Neural cell (in vitro differentiated cells): ENCODE results near the gene FBXO42. TPM values are rescaled to one million over a fixed set of nuclear protein-coding genes. Genes with fewer than 3 reads are reported as not detected.
A peak's percentile ranks its signal among the peaks of the same experiment; 100 is the strongest.

Experiments used
- H2AFZ ChIP-seq: fragments of 200-600, 300-800 bp; sonication (generic), shearing (Covaris generic); 2 replicates; pipeline ENCODE4 v1.6.0; 2014; ENCODE audit warnings: low read depth, mild to moderate bottlenecking, antibody characterized with exemption, low read length, moderate library complexity
- H3F3A ChIP-seq: fragments of 200-600 bp; shearing (Covaris generic); 2 replicates; pipeline ENCODE4 v1.6.1; 2016; ENCODE audit warnings: mild to moderate bottlenecking, moderate library complexity, mixed read lengths, antibody characterized with exemption, low read length; ENCODE audit not compliant: insufficient read depth, poor library complexity, severe bottlenecking
- H3K27ac ChIP-seq: fragments of 200-600, 300-800 bp; sonication (generic), shearing (Covaris generic); 2 replicates; pipeline ENCODE4 v1.5.1; 2014; ENCODE audit warnings: mild to moderate bottlenecking, low read length, moderate library complexity
- H3K27me3 ChIP-seq: fragments of 300-800, 200-600 bp; sonication (generic), shearing (Covaris generic); 2 replicates; pipeline ENCODE4 v1.6.0; 2014; ENCODE audit warnings: mild to moderate bottlenecking, low read depth, low read length, moderate library complexity; ENCODE audit not compliant: insufficient read depth
- H3K36me3 ChIP-seq: fragments of 300-800, 200-600 bp; sonication (generic), shearing (Covaris generic); 2 replicates; pipeline ENCODE4 v1.5.1; 2014; ENCODE audit warnings: mild to moderate bottlenecking, antibody characterized with exemption, low read length, moderate library complexity; ENCODE audit not compliant: insufficient read depth
- H3K4me2 ChIP-seq: fragments of 300-800, 200-600 bp; sonication (generic), shearing (Covaris generic); 2 replicates; pipeline ENCODE4 v1.6.0; 2014; ENCODE audit warnings: mild to moderate bottlenecking, low read length
- H3K4me3 ChIP-seq: fragments of 300-800, 200-600 bp; sonication (generic), shearing (Covaris generic); 2 replicates; pipeline ENCODE4 v1.5.1; 2014; ENCODE audit warnings: mild to moderate bottlenecking, low read length, moderate library complexity
- H3K79me2 ChIP-seq: fragments of 200-600 bp; shearing (Covaris generic); replicated peaks from 2 replicates; pipeline ENCODE4 v1.6.0; 2014; ENCODE audit warnings: mild to moderate bottlenecking, low read length, moderate library complexity; ENCODE audit not compliant: insufficient read depth
- H3K9ac ChIP-seq: fragments of 300-800, 200-600 bp; sonication (generic), shearing (Covaris generic); 2 replicates; pipeline ENCODE4 v1.6.1; 2016; ENCODE audit warnings: mild to moderate bottlenecking, low read length, mixed read lengths
- H3K9me2 ChIP-seq: fragments of 200-600 bp; shearing (Covaris generic); 2 replicates; pipeline ENCODE4 v1.6.1; 2016; ENCODE audit warnings: mild to moderate bottlenecking, low read length, mixed read lengths; ENCODE audit not compliant: insufficient read depth
- H3K9me3 ChIP-seq: fragments of 200-600, 300-800 bp; sonication (generic), shearing (Covaris generic); 2 replicates; pipeline ENCODE4 v1.6.1; 2016; ENCODE audit warnings: mild to moderate bottlenecking, mixed run types, low read length, moderate library complexity, mixed read lengths
- H4K20me1 ChIP-seq: fragments of 200-600 bp; shearing (Covaris generic); 2 replicates; pipeline ENCODE4 v1.6.1; 2016; ENCODE audit warnings: mild to moderate bottlenecking, mixed run types; ENCODE audit not compliant: insufficient read depth
- CTCF ChIP-seq: fragments of 450-650 bp; IDR thresholded peaks from 2 replicates; pipeline ENCODE4 v1.5.1; 2014; ENCODE audit warnings: antibody characterized with exemption, mild to moderate bottlenecking, moderate library complexity; ENCODE audit not compliant: poor library complexity, severe bottlenecking
- EP300 ChIP-seq: fragments of 450-650 bp; conservative IDR thresholded peaks from 2 replicates; pipeline ENCODE4 v1.6.1; 2014; ENCODE audit warnings: antibody characterized with exemption, mild to moderate bottlenecking, moderate library complexity; ENCODE audit not compliant: poor library complexity, severe bottlenecking
- EZH2 ChIP-seq: fragments of 200-600, 300-800 bp; shearing (Covaris generic), sonication (generic); IDR thresholded peaks from 2 replicates; pipeline ENCODE4 v1.6.1; 2014; ENCODE audit warnings: antibody characterized with exemption, low read length, borderline replicate concordance, mild to moderate bottlenecking; ENCODE audit not compliant: insufficient read depth, poor library complexity, severe bottlenecking
- MXI1 ChIP-seq: fragments of 450-650 bp; conservative IDR thresholded peaks from 2 replicates; pipeline ENCODE4 v1.6.1; 2014; ENCODE audit warnings: antibody characterized with exemption, mild to moderate bottlenecking; ENCODE audit not compliant: poor library complexity, severe bottlenecking
- POLR2AphosphoS5 ChIP-seq: IDR thresholded peaks from 2 replicates; pipeline ENCODE4 v1.6.1; 2012
- RAD21 ChIP-seq: fragments of 450-650 bp; conservative IDR thresholded peaks from 2 replicates; pipeline ENCODE4 v1.6.1; 2014; ENCODE audit warnings: antibody characterized with exemption, mild to moderate bottlenecking, moderate library complexity
- REST ChIP-seq: IDR thresholded peaks from 2 replicates; pipeline ENCODE4 v1.6.1; 2012; ENCODE audit warnings: borderline replicate concordance
- SMC3 ChIP-seq: fragments of 450-650 bp; conservative IDR thresholded peaks from 2 replicates; pipeline ENCODE4 v1.6.1; 2014; ENCODE audit warnings: antibody characterized with exemption, mild to moderate bottlenecking, moderate library complexity; ENCODE audit not compliant: poor library complexity
- TAF1 ChIP-seq: IDR thresholded peaks from 2 replicates; pipeline ENCODE4 v1.6.1; 2012; ENCODE audit warnings: low read depth
- polyA plus RNA-seq: library from polyadenylated mRNA; depleted of rRNA; stranded (reverse); fragments of >200 nt; gene quantifications from 2 replicates; pipeline ENCODE4 v1.2.3, GENCODE V29; 2014

The FBXO42 gene
- polyA plus RNA-seq, 1 donor from 2014 or later: 30.1 TPM

DNA sequence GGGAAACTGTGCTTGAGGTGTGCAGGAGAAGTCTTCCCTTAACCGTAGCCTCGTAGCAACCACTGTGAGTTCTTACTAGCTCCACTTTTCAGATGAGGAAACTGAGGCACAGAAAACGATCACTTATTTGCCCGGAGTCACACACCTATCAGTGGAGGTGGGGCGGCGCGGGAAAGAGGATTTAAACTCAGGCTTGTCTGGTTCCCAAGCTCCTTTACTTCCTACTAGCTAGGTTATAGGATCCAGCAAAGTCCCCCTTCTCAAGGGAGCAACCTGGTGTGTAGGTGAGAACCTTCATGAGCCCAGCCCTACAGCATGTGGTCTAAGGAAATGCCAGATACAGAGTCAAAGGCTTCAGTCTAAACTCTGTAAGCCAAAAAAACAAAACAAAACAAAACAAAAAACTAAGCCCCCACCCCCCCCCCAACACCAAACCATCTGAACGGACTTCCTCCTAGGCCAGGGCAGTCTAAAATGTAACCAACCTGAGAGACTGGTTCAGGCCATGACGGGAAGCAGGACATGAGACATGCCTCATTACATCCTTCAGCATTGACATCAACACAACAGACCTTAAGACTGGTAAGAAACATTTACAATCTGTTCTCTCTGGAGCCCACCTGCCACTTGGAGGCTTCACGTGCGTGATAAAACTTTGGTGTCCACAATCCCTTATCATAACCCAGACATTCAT is 709 bp upstream of the FBXO42 start:
- Histone ChIP-seq H3K9me2 (no peaks in the 10 kb centered on the region), H3K4me3 (peak overlapping the region; percentile 94), H3K9ac (peak overlapping the region; percentile 98), H3K4me2 (peak overlapping the region; percentile 30), H3K9me3 (no peaks in the 10 kb centered on the region), H4K20me1 (no peaks in the 10 kb centered on the region), H3K36me3 (no peaks in the 10 kb centered on the region), H3K79me2 (peaks cover 35% of the 10 kb centered on the region), H3F3A (no peaks in the 10 kb centered on the region), H3K27ac (peak overlapping the region; percentile 92), H3K27me3 (no peaks in the 10 kb centered on the region), H2AFZ (peak overlapping the region; percentile 83)
- TF ChIP-seq EP300 (no peak), CTCF (no peak), POLR2AphosphoS5 (no peak), MXI1 (no peak), REST (no peak), RAD21 (no peak), TAF1 (no peak), EZH2 (no peak), SMC3 (no peak)

DNA sequence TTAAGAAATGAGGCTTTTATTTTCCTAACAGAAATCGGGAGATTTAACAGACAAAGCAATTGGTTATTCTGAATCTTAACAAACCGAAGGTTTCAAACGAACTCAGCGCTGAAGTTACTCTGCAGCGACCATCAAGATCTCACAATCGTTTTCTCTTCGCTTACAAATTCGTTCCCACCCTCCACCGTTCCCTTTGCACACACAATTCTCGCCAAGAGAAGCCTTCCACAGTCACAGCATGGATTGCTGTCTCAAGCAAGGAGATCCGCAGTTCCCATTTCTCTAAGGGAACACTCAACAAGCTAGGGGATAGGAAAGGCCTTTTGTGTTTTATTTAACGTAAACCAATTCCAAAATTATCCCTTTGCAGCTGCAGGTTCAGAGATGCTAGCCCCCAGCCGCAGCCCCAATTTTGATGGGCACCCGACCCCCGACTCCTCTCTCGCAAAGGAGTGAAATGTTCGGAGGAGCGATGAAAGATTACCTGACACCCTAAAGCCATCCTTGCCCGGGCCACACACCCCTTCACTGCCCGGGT is 755 bp downstream of the FBXO42 start:
- Histone ChIP-seq H3K4me3 (peak overlapping the region; percentile 94), H3K9me2 (no peaks in the 10 kb centered on the region), H3K36me3 (no peaks in the 10 kb centered on the region), H3K9ac (peak overlapping the region; percentile 98), H3F3A (no peaks in the 10 kb centered on the region), H2AFZ (peak overlapping the region; percentile 87), H3K27me3 (no peaks in the 10 kb centered on the region), H3K9me3 (no peaks in the 10 kb centered on the region), H3K27ac (peak overlapping the region; percentile 92), H3K79me2 (peaks cover 50% of the 10 kb centered on the region), H4K20me1 (no peaks in the 10 kb centered on the region), H3K4me2 (peak overlapping the region; percentile 85)
- TF ChIP-seq POLR2AphosphoS5 (no peak), REST (no peak), SMC3 (no peak), EP300 (no peak), RAD21 (no peak), CTCF (no peak), EZH2 (no peak), TAF1 (no peak), MXI1 (no peak)
